COLO668 (cell line): ENCODE measurements around the gene RAI1.

Experiments used
- DNase-seq: peaks from one replicate; lab custom pipeline; 2025; ENCODE audit not compliant: unreplicated experiment; lab: John Stamatoyannopoulos, UW

Gene RAI1

GRCh38 chr17:17749025-17749772 is 67.9 kb downstream of the RAI1 start:
- no peak for DNase-seq

GRCh38 chr17:17749921-17750320 is 68.7 kb downstream of the RAI1 start:
- peak; percentile 19 for DNase-seq

GRCh38 chr17:17750881-17751280 is 69.6 kb downstream of the RAI1 start:
- DNase-seq = no peak

GRCh38 chr17:17751489-17752088 is 70.3 kb downstream of the RAI1 start:
- no peak for DNase-seq

- DNase-seq = peak; percentile 93
Observed at GRCh38 chr17:17752089-17752820, 71.0 kb downstream of the RAI1 start.

- no peak for DNase-seq
Observed at GRCh38 chr17:17752821-17753321, 71.6 kb downstream of the RAI1 start.

- no peak for DNase-seq
Observed at GRCh38 chr17:17754719-17755686, 73.7 kb downstream of the RAI1 start.

- no peak for DNase-seq
Observed at GRCh38 chr17:17755715-17756114, 74.5 kb downstream of the RAI1 start.

- peak; percentile 64 for DNase-seq
Observed at GRCh38 chr17:17757391-17757791, 76.1 kb downstream of the RAI1 start.

GRCh38 chr17:17757956-17758845 is 76.9 kb downstream of the RAI1 start:
- peak; percentile 80 for DNase-seq

- DNase-seq = peak; percentile 57
Observed at GRCh38 chr17:17758941-17759563, 77.8 kb downstream of the RAI1 start.

- no peak for DNase-seq
Observed at GRCh38 chr17:17760350-17760749, 79.1 kb downstream of the RAI1 start.

- no peak for DNase-seq
Observed at GRCh38 chr17:17760872-17761550, 79.8 kb downstream of the RAI1 start.

GRCh38 chr17:17761894-17762743 is 80.9 kb downstream of the RAI1 start:
- no peak for DNase-seq

GRCh38 chr17:17762744-17763105 is 81.5 kb downstream of the RAI1 start:
- DNase-seq = no peak

GRCh38 chr17:17763136-17763535 is 81.9 kb downstream of the RAI1 start:
- no peak for DNase-seq

- DNase-seq = no peak
Observed at GRCh38 chr17:17763734-17764133, 82.5 kb downstream of the RAI1 start.
